C4-2B (cell line): ENCODE results near the gene PXDC1.

Source experiments
- ZFX ChIP-seq: fragments of 450-650 bp; IDR thresholded peaks from 2 replicates; pipeline ENCODE4 v1.6.1; 2017
- TF ChIP-seq, protein P1 (sequence below): fragments of 450-650 bp; conservative IDR thresholded peaks from 2 replicates; pipeline ENCODE4 v1.5.1; 2017; ENCODE audit warnings: mild to moderate bottlenecking

DNA sequence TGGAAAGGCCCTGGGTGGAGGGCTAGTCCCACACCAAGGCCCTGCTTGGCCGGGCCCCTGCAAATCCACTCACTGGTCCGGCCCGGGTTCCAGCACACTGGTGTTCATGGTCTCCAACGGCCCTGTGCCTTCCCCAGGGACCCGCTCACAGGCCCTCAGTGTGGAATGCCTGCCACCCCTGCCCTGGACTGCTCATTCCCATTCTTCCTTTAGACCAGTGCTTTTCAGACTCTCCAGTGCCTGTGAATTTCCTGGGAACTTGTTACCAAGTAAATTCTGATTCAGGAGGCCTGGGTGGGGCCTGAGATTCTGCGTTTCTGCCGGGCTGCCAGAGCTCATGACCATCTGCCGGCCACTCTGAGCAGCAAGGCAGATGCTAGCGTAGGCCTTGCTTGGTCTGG lies 5.7 kb upstream of the PXDC1 start:
- TF ChIP-seq, protein P1, sequence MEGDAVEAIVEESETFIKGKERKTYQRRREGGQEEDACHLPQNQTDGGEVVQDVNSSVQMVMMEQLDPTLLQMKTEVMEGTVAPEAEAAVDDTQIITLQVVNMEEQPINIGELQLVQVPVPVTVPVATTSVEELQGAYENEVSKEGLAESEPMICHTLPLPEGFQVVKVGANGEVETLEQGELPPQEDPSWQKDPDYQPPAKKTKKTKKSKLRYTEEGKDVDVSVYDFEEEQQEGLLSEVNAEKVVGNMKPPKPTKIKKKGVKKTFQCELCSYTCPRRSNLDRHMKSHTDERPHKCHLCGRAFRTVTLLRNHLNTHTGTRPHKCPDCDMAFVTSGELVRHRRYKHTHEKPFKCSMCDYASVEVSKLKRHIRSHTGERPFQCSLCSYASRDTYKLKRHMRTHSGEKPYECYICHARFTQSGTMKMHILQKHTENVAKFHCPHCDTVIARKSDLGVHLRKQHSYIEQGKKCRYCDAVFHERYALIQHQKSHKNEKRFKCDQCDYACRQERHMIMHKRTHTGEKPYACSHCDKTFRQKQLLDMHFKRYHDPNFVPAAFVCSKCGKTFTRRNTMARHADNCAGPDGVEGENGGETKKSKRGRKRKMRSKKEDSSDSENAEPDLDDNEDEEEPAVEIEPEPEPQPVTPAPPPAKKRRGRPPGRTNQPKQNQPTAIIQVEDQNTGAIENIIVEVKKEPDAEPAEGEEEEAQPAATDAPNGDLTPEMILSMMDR = no peak
- no peak for TF ChIP-seq ZFX
